GM18951 (cell line): Measurements from ENCODE around the gene KRT78.

Source experiments
- POLR2A ChIP-seq: IDR thresholded peaks from 4 replicates; pipeline ENCODE4 v1.6.1; 2011; ENCODE audit warnings: mild to moderate bottlenecking; ENCODE audit not compliant: insufficient read length, insufficient read depth; ENCODE audit errors: extremely low read depth
- in situ Hi-C: fragments of 300-500 bp; cut with MboI; formaldehyde crosslinking; loops from one replicate; pipeline ENCODE4 v1.12.0; 2022; ENCODE audit warnings: low sequenced_read_pairs, mixed read lengths, inconsistent platforms; ENCODE audit not compliant: unreplicated experiment

KRT78 gene

GRCh38 chr12:52839436-52840105 lies 9.2 kb downstream of the KRT78 start:
- TF ChIP-seq POLR2A, result no peak
- in situ Hi-C loops, result no loop called here

DNA sequence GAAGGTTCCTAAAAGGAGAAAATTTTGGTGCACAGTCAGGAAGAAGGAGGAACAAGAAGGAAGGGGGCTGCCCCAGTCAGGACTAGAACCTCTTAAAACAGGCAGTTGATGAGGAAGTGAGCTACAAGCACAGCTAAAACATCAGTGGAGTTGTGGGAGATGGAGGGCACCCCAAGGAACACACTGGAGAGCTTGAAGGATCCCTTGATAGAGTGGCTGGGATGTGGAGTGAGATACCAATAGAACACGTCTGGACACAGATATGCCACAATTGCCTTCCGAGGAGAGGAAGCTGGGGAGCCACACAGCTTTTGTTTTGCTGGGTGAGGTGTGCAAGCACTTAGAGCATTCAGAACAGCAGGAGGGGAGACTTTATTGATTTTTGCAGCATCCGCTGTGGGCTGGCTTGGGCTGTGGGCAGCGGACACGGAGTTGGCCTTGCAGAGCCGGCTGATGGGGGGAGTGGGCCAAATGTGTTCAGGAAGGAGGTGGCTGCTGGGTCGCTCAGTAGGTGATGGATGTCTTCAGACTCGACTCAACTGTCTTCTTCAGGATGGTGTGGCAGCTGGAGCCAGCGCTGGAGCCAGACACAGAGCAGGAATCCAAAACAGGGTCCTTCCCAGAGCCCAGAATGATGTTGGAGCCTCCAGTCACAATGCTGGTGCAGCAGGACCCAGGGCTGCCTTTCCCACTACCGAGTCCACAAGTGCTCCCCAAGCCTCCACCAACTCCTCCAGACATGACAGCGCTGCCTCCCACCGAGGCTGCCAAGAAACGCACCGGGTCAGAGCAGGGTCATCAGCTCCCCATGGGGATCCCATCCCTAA lies 10.0 kb downstream of the KRT78 start:
- in situ Hi-C loops, result no loop called here
- no peak for TF ChIP-seq POLR2A

- TF ChIP-seq POLR2A, result no peak
- in situ Hi-C loops, result no loop called here
Observed at GRCh38 chr12:52837781-52838608, 10.8 kb downstream of the KRT78 start.

DNA sequence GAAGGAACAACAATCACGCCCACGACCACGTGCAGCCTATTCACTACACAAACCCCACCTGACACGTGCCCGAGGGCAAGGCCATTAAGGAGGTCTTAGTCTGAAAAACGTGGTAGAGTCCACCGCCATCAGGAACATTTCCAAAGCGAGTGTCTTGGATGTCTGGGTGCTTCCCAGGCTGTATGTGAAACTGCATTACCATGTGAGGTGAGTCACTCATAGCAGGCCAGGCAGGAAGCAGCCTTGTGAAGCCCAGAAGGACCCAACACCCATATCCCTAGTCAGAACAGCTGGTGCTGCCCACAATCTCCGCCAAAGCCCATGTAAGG lies 11.4 kb downstream of the KRT78 start:
- in situ Hi-C loops, result no loop called here
- no peak for TF ChIP-seq POLR2A

DNA sequence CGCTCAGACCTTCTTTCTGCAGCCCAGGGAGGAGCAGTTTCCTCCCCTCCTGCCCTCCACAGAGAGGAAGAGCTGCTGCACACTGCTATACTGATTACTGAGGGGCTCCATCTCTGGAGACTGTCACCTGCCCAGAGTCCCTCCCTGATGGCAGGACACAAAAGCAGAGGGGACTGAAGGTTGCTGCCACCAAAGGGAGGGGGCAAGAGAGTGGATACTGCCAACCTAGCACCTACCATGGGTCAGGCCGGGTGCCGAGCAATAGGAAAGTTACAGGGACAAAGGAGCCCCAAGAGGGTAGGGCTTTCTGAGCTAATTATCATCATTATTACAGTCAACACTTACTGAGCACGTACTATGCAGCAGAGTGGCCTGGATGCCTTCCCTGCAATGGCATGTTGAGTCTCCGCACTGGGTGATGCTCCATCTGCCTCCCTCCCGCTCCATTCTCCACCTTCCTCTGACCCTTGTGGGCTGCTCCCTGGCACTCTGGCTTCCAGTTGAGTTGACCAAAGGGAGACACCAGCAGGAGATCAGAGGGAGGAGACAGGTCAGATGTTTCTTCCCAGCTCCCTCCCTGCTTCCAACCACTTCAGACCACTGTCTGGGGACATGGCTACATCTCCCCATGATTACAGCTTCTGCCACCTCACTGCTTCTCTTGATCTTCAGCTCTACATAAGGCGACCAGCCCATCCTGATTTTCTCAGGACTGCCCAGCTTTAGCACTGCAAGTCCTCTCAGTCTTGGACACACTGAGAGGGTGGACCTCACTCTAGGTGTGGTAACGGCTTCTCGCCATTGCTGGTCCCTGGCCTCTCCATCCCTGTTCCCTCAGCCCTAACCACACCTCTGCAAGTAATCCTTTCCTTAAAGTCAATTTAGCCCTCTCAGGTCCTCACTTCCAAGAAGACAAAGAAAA lies 12.0 kb downstream of the KRT78 start:
- in situ Hi-C loops, result no loop called here
- TF ChIP-seq POLR2A, result no peak

- no peak for TF ChIP-seq POLR2A
Observed at GRCh38 chr12:52836042-52836466, 12.7 kb downstream of the KRT78 start.

DNA sequence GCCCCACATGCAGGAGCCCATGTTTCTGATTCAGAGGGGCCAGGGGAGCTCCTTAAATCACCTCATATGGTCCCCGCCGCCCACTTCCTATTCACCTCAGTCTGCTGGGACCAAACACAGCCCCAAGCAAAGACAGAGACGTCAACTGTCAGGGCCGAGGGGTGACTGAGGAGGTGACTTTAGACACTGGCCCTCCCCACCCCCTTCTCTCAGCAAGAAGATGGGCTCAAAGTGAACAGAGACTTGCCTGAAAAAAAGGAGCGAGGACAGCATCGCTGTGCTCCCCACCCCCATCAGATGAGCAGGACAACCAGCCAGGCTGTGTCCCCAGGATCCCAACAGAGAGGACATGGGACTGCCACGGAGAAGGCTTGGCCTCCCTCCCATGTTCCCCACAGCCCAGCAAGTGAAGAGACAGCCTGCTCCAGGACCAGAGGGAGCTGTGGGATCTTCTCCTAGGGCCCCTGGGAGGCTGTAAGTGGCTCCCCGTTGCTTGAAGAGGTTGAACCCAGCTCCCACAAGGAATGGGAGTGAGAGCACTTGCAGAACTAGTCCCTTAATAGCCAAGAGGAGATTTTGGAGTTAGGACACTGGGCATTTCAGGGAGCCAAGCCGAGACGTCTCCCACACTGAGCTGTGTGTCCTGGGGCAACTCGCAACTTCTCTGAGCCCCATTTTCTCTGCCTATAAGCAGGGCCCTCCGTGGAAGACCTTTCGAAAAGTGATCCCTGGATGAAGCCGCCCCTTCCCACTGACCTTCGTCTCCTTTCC lies 13.3 kb downstream of the KRT78 start:
- TF ChIP-seq POLR2A, result no peak
- in situ Hi-C loops, result no loop called here

More at GRCh38 chr12:52836042-52836466, 12.7 kb downstream of the KRT78 start:
- in situ Hi-C loops, result no loop called here

GRCh38 chr12:52834727-52835001 lies 14.1 kb downstream of the KRT78 start:
- in situ Hi-C loops, result no loop called here
- no peak for TF ChIP-seq POLR2A

- in situ Hi-C loops, result no loop called here
- no peak for TF ChIP-seq POLR2A
Observed at GRCh38 chr12:52833922-52834726, 14.7 kb downstream of the KRT78 start, which contains the start of gene KRT79. Gene KRT79 (minus strand): TSS chr12:52834311. CDS start chr12:52834260, 51 bp downstream.

DNA sequence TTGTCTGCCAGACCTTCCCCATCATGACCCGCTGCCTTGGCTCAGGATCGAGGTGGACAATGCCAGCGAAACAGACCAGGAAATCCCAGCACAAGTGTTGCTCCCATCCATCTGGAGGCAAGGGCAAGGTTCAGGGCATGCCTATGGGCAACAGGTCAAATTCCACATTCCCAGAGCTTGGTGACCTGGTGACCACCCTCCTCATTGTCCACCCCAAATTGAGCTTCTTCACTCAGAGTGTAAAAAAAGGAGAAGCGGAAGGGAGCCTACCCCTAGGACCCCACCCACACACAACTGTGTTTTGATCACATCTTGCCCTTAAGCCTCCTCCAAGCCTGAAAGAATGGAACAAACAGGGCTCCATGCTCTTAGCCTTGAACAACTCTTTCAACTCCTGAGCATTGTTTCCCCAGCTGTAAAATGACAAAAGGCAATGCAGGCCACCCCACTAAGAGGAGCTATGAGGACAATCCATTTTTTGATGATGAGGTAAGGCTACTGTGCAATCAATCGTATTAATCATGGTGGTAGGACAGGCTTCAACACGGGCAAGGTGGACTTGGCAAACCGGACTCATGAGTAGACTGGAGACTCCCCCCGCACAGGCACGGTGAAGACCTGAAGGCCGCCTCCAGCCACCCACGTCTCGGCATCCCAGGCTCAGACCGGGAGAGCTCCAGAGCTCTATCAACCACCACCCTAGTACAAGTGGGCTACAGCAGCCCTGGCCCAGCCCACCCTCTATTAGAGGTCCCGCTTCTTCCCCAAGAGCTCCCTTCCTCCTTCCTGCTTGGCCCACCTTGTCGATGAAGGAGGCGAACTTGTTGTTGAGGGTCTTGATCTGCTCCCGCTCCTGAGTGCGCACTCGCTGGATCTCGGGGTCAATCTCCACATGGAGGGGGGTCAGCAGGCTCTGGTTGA lies 15.5 kb downstream of the KRT78 start:
- in situ Hi-C loops, result no loop called here
- TF ChIP-seq POLR2A, result no peak
